ENCODE results near the gene QSOX2.

DNA sequence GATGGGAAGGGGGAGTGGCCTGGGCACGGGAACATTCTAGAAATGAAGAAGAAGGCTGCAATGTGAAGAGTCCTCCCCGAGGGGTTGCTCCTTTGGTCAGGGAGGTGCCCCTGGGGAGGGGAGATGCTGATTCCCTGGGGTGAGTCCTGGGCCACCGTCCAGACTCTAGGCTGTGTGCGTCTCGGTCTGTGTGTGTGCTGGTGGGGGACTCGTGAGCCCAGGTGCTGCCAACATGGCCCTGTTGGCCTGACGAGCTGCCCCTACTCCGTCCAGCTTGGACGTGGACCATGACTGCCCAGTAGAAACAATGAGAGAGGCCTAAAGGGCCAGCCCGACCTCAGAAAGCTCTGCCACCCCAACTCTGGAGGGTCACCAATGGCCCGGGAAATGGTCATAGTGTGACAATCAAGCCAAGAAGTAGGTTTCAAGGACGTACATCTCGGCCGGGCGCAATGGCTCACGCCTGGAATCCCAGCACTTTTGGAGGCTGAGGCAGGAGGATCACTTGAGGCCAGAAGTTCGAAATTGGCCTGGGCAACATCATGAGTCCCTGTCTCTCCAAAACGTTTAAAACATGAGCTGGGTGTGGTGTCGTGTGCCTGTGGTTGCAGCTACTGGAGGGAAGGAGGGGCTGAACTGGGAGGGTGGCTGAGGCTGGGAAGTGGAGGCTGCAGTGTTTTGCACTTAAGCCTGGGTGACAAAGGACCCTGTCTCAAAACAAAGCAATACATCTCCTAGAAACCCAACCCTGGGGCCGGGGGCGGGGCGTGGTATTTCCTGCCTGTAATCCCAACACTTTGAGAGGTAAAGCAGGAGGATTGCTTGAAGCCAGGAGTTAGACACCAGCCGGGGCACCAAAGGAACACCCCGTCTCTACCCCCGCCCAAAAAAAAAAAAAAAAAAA, 57.7 kb downstream of the QSOX2 start:
- TF ChIP-seq, protein P1, sequence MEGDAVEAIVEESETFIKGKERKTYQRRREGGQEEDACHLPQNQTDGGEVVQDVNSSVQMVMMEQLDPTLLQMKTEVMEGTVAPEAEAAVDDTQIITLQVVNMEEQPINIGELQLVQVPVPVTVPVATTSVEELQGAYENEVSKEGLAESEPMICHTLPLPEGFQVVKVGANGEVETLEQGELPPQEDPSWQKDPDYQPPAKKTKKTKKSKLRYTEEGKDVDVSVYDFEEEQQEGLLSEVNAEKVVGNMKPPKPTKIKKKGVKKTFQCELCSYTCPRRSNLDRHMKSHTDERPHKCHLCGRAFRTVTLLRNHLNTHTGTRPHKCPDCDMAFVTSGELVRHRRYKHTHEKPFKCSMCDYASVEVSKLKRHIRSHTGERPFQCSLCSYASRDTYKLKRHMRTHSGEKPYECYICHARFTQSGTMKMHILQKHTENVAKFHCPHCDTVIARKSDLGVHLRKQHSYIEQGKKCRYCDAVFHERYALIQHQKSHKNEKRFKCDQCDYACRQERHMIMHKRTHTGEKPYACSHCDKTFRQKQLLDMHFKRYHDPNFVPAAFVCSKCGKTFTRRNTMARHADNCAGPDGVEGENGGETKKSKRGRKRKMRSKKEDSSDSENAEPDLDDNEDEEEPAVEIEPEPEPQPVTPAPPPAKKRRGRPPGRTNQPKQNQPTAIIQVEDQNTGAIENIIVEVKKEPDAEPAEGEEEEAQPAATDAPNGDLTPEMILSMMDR (conservative IDR thresholded peaks at IDR 0.05; ENCODE audit: low read length), result no peak
- TF ChIP-seq EZH2phosphoT487 (IDR thresholded peaks at IDR 0.05; ENCODE audit: borderline replicate concordance), result no peak

Data from Loucy (cell line).